Colon (tissue), 2 donors: Measurements from ENCODE around the gene PLCXD1.
"Not testable (repeated sequence)": the region's sequence is repeated elsewhere in the genome, so short reads cannot be mapped to it uniquely, and the experiment has no call there.

ENCODE experiments used
- FAIRE-seq: peaks from 2 replicates; lab custom pipeline; 2012; peaks lifted over from hg19 to GRCh38; lab: Jason Lieb, UNC
- donor health status: control.
- donor health status: control.

The PLCXD1 gene

DNA sequence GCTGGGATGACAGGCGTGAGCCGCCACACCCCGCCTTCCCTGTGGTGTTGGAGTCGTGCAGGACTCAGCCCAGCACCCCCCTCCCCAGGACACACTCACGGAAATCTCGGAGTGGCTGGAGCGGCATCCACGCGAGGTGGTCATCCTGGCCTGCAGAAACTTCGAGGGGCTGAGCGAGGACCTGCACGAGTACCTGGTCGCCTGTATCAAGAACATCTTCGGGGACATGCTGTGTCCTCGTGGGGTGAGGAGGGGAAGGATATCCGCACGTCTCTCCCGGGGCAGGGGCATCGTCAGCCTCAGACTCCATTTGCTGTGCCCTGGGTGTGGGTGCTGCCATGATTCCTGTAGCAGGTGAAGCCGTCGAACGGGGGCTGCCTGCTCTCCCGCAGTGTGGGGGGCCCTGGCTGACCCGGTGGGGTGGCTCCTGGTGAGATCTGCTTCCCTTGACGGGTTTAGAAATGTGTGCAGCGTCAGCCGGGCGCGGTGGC is 10.3 kb downstream of the PLCXD1 start:
- FAIRE-seq = no peak

- FAIRE-seq = no peak
Measured at GRCh38 chrX:292900-293897, 12.0 kb downstream of the PLCXD1 start.

DNA sequence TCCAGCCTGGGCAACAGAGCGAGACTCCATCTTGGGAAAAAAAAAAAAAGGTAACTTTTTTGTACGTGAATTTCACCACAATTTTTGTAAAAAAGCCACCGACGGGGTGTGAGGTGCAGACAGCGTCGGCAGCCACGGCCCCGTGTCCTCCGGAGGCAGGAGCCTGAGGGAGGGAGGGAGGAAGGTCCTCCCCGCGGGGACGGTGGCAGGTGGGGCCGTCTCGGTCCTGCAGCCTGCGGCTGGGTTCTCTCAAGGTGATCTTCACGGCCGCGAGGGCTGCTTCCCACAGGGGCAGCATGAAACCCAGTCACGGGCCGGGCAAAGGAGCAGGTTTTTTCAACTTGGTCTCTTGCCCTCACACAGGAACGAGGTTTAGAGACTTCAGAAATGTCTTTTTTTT is 14.0 kb downstream of the PLCXD1 start:
- no peak for FAIRE-seq

DNA sequence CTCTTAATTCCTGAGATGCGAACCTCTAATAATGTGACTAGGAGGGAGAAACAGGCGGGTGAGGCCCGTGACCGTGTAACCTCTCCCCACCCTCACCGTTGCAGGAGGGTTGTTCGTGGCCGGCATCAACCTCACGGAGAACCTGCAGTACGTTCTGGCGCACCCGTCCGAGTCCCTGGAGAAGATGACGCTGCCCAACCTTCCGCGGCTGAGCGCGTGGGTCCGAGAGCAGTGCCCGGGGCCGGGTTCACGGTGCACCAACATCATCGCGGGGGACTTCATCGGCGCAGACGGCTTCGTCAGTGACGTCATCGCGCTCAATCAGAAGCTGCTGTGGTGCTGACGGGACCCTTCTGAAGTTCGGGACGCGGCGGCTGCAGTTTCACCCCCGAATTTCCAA is 17.8 kb downstream of the PLCXD1 start:
- FAIRE-seq = no peak

DNA sequence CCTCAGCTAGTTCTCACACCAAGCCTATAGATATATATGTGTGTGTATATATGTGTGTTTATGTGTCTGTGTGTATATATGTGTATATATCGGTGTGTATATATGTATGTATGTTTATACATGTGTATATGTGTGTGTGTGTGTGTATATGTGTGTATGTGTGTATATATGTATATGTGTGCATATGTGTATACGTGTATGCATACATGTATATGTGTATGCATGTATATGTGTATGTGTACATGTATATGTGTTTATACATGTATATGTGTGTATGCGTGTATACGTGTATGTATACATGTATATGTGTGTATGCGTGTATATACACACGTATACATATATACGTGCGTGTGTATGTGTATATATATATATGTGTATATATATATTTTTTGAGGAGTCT is 19.2 kb downstream of the PLCXD1 start:
- FAIRE-seq = no peak

GRCh38 chrX:302975-303374 is 21.8 kb downstream of the PLCXD1 start:
- no peak for FAIRE-seq

DNA sequence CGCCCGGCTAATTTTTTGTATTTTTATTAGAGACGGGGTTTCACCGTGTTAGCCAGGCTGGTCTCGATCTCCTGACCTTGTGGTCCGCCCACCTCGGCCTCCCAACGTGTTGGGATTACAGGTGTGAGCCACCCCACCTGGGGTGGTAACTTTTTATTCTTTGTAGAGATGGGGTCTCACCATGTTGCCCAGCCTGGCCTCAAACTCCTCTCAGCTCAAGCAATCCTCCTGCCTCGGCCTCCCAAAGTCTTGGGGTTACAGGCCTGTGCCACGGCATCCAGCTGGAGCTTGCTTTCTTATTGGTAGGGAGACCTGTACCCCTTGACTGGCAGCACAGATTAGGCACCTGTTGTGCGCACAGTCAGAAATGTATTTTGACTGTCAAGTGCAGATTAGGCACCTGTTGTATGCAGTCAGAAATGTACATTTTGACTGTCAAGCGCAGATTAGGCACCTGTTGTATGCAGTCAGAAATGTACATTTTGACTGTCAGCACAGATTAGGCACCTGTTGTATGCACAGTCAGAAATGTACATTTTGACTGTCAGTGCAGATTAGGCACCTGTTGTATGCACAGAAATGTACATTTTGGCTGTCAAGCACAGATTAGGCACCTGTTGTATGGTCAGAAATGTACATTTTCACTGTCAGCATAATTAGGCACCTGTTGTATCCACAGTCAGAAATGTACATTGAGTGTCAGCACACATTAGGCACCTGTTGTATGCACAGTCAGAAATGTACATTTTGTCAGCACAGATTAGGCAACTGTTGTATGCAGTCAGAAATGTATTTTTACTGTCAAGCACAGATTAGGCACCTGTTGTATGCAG is 24.8 kb downstream of the PLCXD1 start:
- FAIRE-seq = not testable (repeated sequence)

DNA sequence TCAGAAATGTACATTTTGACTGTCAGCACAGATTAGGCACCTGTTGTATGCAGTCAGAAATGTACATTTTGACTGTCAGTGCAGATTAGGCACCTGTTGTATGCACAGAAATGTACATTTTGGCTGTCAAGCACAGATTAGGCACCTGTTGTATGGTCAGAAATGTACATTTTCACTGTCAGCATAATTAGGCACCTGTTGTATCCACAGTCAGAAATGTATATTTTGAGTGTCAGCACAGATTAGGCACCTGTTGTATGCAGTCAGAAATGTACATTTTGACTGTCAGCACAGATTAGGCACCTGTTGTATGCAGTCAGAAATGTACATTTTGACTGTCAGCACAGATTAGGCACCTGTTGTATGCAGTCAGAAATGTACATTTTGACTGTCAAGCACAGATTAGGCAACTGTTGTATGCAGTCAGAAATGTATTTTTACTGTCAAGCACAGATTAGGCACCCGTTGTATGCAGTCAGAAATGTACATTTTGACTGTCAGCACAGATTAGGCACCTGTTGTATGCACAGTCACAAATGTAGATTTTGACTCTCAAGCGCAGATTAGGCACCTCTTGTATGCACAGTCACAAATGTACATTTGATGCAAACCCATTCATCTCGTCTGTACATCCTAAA is 25.6 kb downstream of the PLCXD1 start:
- FAIRE-seq = not testable (repeated sequence)

- FAIRE-seq = no peak
Measured at GRCh38 chrX:307261-308111, 26.3 kb downstream of the PLCXD1 start.

DNA sequence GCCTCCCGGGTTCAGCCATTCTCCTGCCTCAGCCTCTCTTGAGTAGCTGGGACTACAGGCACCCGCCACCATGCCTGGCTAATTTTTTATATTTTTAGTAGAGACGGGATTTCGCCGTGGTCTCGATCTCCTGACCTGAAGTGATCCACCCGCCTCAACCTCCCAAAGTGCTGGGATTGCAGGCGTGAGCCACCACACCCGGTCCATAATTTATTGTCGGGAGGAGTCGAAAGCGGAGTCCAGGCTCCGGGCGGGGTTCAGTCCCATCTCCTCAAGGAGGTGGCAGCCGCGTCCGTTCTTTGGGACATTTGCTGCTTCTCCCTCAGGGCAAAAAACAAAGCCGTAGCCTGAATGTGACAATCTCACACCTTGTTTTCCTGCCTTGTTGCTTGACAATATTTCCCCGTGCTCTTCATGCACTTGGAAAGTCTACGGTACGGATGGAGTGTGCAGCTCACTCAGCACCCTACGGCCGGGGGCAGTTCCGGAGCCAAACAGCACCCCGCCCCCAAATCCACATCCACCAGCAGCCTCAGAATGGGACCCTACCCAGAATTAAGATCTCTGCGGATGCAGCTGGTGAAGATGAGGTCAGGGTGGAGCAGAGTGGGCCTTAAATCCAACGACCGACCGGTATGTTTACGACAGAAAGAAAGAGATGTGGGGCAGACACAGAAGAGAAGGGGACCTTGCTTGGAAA is 27.8 kb downstream of the PLCXD1 start:
- FAIRE-seq = no peak

DNA sequence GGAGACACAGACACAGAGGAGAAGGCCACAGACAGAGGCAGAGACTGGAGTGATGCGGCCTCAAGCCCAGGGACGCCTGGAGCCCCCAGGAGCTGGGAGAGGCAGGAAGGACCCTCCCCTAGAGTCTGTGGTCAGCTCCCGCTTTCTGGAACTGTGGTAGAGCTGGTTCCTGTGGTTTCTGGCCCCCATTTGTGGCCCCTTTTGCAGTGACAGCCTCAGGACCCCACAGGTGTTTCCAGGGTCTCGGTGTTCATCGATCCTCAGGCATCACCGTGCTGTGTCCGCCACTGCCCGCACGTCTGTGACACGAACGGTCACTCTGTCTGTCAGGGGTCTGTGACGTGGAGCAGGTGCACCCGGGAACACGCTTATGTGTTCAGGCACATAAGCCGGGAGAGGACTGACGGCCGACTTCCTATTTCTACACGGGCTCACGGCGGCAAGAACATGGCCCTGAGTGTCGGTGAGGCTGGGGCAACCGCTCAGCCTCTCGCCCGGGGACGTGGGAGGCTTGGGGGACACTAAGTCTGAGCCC is 29.5 kb downstream of the PLCXD1 start:
- no peak for FAIRE-seq

DNA sequence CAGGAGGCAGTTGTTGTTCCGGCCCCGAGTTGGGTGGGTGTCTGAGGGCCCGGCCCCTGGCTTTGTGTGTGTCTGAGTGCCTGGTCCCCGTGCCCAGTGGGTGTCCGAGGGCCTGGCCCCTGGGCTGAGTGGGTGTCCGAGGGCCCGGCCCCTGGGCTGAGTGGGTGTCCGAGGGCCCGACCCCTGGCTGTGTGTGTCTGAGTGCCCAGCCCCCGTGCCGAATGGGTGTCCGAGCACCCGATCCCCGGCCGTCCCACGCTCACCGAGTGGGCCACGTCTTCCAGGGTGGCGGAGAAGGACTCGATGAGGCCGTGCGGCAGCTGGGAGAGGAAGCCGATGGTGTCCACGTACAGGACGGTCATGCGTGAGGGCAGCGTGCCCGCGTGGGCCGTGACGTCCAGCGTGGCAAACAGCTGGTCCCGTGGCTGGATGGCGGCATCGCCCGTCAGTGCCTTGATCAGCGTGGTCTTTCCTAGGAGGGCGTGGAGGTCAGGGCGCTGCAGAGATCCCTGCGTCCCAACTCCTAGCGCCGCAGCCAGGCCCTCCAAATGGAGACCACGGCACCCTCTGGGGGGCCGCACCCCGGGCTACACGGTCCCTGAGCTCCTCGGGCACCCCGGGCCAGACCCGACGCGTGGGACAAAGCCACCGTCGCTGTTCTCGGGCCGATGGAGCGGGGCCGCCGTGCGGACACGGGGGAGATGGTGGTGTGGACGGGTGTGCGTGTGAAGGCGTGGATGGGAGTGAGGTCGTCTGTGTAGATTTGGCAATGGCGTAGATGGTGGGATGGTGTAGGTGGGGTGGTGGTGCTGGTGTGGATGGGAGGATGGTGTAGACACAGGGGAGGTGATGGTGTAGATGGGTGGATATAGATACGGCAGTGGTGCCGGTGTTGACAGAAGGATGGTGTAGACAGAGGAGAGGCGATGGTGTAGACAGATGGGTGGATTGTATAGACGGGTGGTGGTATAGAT is 30.3 kb downstream of the PLCXD1 start:
- no peak for FAIRE-seq

GRCh38 chrX:312621-313331 is 31.6 kb downstream of the PLCXD1 start:
- no peak for FAIRE-seq

GRCh38 chrX:313546-313945 is 32.4 kb downstream of the PLCXD1 start:
- no peak for FAIRE-seq

DNA sequence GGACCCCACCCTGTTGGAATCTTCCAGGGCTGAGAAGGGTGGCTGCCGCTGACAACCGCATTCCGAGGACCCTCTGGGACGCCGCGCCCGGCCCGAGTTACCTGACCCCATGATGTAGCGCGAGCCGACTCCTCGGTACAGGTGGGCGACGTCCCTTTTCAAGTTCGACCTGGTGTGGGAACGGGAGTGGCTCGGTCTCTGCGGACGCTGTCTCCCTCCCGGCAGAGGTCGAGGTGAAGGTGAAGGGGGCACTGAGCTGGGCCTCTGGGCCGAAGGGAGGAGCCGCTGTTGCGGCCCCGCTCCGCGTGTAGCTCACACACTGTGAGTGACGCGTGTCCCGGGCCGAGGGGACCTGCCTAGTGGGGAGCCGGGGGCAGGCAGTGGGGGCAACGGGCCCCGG is 32.9 kb downstream of the PLCXD1 start:
- no peak for FAIRE-seq

- no peak for FAIRE-seq
Measured at GRCh38 chrX:314781-315595, 33.8 kb downstream of the PLCXD1 start.
